DND-41 (cell line): ENCODE measurements around the gene ZNF195.

ENCODE experiments used
- EZH2 ChIP-seq: IDR thresholded peaks from 3 replicates; pipeline ENCODE4 v1.6.1; 2012; ENCODE audit warnings: borderline replicate concordance, low read depth, mild to moderate bottlenecking, moderate library complexity, low read length, inconsistent platforms; ENCODE audit not compliant: severe bottlenecking
- TF ChIP-seq, protein P1 (sequence below): IDR thresholded peaks from 2 replicates; pipeline ENCODE4 v1.5.1; 2012; ENCODE audit warnings: borderline replicate concordance, low read length, moderate library complexity, mild to moderate bottlenecking; ENCODE audit not compliant: poor library complexity, severe bottlenecking; ENCODE audit errors: extremely low read depth

DNA sequence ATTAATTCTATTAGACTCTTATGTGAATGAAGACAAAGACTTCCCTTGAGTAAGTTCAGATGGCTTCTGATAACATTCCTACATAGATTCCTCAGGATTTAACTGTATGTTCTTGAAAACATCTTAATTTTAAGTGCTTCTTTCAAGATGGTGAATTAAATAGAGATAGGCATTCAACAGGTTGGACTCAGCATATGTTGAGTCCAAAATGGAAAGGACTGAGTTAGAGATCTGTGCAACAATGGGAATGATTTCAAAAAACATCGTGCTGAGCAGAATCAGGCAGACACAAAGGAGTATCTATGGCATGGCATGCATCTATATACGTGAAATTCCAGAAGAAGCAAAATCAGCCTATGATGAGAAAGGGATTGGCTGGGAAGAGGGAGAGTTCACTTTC is 36.2 kb downstream of the ZNF195 start:
- TF ChIP-seq, protein P1, sequence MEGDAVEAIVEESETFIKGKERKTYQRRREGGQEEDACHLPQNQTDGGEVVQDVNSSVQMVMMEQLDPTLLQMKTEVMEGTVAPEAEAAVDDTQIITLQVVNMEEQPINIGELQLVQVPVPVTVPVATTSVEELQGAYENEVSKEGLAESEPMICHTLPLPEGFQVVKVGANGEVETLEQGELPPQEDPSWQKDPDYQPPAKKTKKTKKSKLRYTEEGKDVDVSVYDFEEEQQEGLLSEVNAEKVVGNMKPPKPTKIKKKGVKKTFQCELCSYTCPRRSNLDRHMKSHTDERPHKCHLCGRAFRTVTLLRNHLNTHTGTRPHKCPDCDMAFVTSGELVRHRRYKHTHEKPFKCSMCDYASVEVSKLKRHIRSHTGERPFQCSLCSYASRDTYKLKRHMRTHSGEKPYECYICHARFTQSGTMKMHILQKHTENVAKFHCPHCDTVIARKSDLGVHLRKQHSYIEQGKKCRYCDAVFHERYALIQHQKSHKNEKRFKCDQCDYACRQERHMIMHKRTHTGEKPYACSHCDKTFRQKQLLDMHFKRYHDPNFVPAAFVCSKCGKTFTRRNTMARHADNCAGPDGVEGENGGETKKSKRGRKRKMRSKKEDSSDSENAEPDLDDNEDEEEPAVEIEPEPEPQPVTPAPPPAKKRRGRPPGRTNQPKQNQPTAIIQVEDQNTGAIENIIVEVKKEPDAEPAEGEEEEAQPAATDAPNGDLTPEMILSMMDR: no peak
- no peak for TF ChIP-seq EZH2
